AG10803 (cell line): ENCODE measurements around the gene EPS15.

Experiments used
- DNase-seq: peaks from one replicate; pipeline ENCODE4 v3.0.0; 2010; ENCODE audit warnings: low read depth
- H3K4me3 ChIP-seq: 2 replicates; pipeline ENCODE4 v1.5.1; 2011; ENCODE audit warnings: mild to moderate bottlenecking, low read length, control low read depth
- TF ChIP-seq, protein P1 (sequence below): conservative IDR thresholded peaks from 2 replicates; pipeline ENCODE4 v1.5.1; 2011; ENCODE audit warnings: mild to moderate bottlenecking, low read length, control low read depth, inconsistent platforms

Gene EPS15

DNA sequence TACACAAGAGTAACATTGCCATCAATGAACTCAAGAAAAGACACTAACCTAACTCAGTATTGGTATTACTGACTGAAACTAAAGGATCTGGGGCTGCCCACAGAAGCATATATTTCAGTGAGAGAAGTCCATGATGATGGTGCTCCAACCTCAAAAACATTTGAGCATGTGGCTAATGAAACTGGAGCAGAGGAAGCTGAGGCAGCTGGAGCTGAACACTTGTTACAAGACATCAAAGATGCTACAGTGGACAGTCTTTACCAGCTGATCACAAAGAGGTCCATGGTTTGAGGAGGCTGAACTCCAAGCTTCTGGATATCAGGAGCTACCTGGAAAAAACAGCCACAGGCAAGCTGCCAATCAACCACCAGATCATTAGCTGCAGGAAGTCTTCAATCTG, 146.5 kb downstream of the EPS15 start:
- no peak for DNase-seq
- TF ChIP-seq, protein P1, sequence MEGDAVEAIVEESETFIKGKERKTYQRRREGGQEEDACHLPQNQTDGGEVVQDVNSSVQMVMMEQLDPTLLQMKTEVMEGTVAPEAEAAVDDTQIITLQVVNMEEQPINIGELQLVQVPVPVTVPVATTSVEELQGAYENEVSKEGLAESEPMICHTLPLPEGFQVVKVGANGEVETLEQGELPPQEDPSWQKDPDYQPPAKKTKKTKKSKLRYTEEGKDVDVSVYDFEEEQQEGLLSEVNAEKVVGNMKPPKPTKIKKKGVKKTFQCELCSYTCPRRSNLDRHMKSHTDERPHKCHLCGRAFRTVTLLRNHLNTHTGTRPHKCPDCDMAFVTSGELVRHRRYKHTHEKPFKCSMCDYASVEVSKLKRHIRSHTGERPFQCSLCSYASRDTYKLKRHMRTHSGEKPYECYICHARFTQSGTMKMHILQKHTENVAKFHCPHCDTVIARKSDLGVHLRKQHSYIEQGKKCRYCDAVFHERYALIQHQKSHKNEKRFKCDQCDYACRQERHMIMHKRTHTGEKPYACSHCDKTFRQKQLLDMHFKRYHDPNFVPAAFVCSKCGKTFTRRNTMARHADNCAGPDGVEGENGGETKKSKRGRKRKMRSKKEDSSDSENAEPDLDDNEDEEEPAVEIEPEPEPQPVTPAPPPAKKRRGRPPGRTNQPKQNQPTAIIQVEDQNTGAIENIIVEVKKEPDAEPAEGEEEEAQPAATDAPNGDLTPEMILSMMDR = no peak
- H3K4me3 ChIP-seq = no peak overlapping the region

DNA sequence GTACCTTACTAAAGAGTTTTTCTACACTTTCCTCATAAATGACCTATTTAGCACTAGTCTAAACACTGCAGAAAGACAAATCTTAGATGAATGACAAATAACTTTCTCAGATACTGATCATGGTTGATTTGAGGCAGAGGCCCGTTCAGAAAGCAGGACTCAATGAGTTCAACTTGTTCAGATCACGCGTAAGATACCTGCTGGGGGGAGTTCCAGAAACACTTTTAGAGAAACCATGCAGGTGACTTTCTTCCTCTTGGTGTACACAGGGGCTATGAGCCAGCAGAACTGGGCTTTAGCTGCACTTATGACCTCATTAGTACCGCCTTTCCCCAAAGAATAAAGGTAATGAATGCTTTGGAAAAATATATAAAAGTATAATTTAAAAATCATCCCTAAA, 149.9 kb downstream of the EPS15 start:
- DNase-seq = no peak
- TF ChIP-seq, protein P1 = no peak
- H3K4me3 ChIP-seq = no peak overlapping the region

DNA sequence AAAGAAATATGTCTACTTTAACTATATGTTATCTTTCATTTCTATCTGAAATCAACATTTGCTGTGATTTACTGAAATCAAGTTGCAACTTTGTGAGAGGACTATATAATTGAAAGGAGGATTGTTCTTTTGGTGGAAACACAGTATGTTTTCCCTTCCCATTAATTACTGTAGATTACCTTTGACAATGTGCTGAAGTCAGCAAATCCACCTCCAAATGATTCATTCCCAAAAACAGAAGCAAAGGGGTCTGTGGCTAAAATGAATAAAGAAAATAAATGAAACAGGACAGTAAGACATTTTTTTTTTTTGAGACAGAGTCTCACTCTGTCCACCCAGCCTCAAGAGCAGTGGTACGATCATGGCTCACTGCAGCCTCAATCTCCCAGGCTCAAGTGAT, 153.3 kb downstream of the EPS15 start:
- TF ChIP-seq, protein P1 = no peak
- H3K4me3 ChIP-seq = no peak overlapping the region
- no peak for DNase-seq

DNA sequence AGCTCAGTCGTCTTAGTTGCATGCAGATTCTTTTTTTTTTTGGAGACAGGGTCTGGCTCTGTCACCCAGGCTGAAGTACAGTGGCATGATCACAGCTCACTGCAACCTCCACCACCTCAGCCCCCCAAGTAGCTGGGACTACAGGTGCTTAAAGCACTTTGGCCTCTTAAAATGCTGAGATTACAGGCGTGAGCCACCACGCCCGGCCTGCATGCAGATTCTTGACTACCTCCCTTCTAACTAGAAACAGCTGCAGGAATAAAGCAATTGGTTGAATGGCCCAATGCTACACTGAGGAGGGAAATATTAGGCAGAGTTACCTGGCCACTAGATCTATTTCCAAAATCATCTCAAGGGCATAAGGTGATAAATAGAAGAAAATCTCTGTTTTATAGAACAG, 159.2 kb downstream of the EPS15 start:
- TF ChIP-seq, protein P1 = no peak
- no peak for DNase-seq
- H3K4me3 ChIP-seq = no peak overlapping the region

DNA sequence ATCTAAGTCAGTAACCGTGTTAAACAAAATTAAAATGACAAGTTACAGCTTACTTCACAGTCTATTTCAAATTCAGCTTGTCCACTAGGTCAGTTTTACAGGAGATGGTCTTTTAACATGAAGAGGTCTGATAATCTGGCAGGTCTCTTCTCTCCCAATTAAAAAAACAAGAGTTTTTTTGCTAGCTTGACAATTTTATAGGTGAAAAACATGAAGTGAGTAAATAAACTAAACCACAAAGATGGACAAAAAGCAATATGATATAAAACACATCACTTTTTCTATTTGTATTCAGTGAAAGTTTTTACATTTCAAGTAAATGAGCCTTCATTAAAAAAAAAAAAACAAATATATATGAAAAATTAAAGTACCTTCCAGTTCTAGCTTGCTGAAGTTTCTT, 163.7 kb downstream of the EPS15 start:
- no peak for DNase-seq
- H3K4me3 ChIP-seq = no peak overlapping the region
- TF ChIP-seq, protein P1 = no peak

DNA sequence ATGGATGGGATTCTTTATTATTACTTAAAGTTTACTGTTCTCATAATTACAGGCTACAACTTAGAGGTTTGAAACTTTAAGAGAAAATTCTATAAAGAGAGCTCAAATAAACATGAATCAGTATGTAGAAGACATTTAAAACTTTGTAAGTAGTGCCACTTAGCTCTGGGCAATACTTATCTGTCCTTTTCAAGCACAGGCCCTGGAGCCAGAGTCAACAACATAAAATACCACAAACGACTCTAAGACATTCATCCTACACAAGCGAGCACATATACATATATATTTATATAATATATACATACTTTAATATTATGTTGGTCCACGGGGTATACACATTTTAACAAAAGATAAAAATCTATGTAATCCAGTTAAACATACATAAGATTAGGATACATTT, 164.7 kb downstream of the EPS15 start:
- TF ChIP-seq, protein P1 = no peak
- DNase-seq = no peak

DNA sequence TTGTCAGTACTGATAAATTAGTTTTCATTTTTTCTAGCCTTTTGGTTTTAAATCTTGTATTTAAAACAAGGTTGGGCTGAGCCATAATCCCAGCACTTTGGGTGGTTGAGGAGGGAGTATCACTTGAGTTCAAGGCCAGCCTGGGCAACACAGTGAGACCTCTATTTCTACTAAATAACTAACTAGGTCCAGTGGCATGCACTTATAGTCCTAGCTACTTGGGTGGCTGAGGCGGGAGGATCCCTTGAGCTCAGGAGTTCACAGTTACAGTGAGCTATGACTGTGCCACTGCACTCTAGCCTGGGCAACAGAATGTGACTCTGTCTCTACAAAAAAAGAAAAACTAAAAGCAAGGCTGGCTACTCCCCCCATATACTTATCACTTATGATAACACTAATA, 167.2 kb downstream of the EPS15 start:
- no peak overlapping the region for H3K4me3 ChIP-seq
- DNase-seq = no peak
- TF ChIP-seq, protein P1 = no peak

More for the DNA sequence above, 164.7 kb downstream of the EPS15 start:
- no peak overlapping the region for H3K4me3 ChIP-seq
